CD8-positive, alpha-beta memory T cell (primary cell): ENCODE data around the gene TREM1. TPM values are rescaled to one million over a fixed set of nuclear protein-coding genes. Genes with fewer than 3 reads are reported as not detected.

Source experiments
- CTCF ChIA-PET: fragments of 350-600 bp; sonication (Branson Sonifier 250); formaldehyde crosslinking; loops from one replicate; lab custom pipeline; 2021; ENCODE audit warnings: antibody characterized with exemption; lab: Charles Lee
- POLR2A ChIA-PET: fragments of 350-600 bp; sonication (Branson Sonifier 250); formaldehyde crosslinking; loops from one replicate; lab custom pipeline; 2021; ENCODE audit warnings: antibody characterized with exemption; lab: Charles Lee
- DNase-seq, 5 donors: peaks; one replicate each; pipeline versions ENCODE4 v3.0.0 to v3.0.0-alpha.2; 2020 to 2022; ENCODE audit warnings: mixed read lengths in 1 of 5
- H3K27ac ChIP-seq: one replicate; pipeline ENCODE4 v1.7.0; 2013; ENCODE audit warnings: low read depth, mild to moderate bottlenecking, low read length, moderate library complexity
- H3K27me3 ChIP-seq: 2 replicates; pipeline ENCODE4 v1.7.0; 2013; ENCODE audit warnings: low read length, mild to moderate bottlenecking; ENCODE audit not compliant: insufficient read depth, poor library complexity, severe bottlenecking
- H3K36me3 ChIP-seq: 2 replicates; pipeline ENCODE4 v1.7.0; 2013; ENCODE audit warnings: mild to moderate bottlenecking, low read length, moderate library complexity; ENCODE audit not compliant: insufficient read depth
- H3K4me1 ChIP-seq: 2 replicates; pipeline ENCODE4 v1.7.0; 2013; ENCODE audit warnings: mild to moderate bottlenecking, low read length, moderate library complexity; ENCODE audit not compliant: insufficient read depth
- H3K4me3 ChIP-seq: 2 replicates; pipeline ENCODE4 v1.7.0; 2013; ENCODE audit warnings: mild to moderate bottlenecking, low read length
- H3K9me3 ChIP-seq: 2 replicates; pipeline ENCODE4 v1.7.0; 2013; ENCODE audit warnings: mild to moderate bottlenecking, low read length
- H3K27ac Mint-ChIP-seq, 8 donors: one replicate each; pipeline ENCODE4 v1.8.0; 2020 to 2021; ENCODE audit warnings: mixed read lengths in 8 of 8, mild to moderate bottlenecking in 6 of 8, inconsistent platforms in 3 of 8, moderate library complexity in 3 of 8
- H3K27me3 Mint-ChIP-seq, 2 donors: one replicate each; pipeline ENCODE4 v1.8.0; 2020 to 2021; ENCODE audit warnings: mixed read lengths in 2 of 2, mild to moderate bottlenecking in 1 of 2, moderate library complexity in 1 of 2
- H3K36me3 Mint-ChIP-seq, 3 donors: one replicate each; pipeline ENCODE4 v1.8.0; 2020 to 2021; ENCODE audit warnings: mixed read lengths in 3 of 3, inconsistent platforms in 1 of 3, mild to moderate bottlenecking in 1 of 3
- H3K4me1 Mint-ChIP-seq, 3 donors: one replicate each; pipeline ENCODE4 v1.8.0; 2020 to 2021; ENCODE audit warnings: mixed read lengths in 3 of 3, inconsistent platforms in 1 of 3, mild to moderate bottlenecking in 1 of 3
- H3K4me3 Mint-ChIP-seq, 7 donors: one replicate each; pipeline ENCODE4 v1.8.0; 2020 to 2021; ENCODE audit warnings: mixed read lengths in 7 of 7, mild to moderate bottlenecking in 6 of 7, moderate library complexity in 4 of 7, inconsistent platforms in 2 of 7
- H3K9me3 Mint-ChIP-seq, 5 donors: one replicate each; pipeline ENCODE4 v1.8.0; 2020 to 2022; ENCODE audit warnings: mixed read lengths in 5 of 5, mild to moderate bottlenecking in 3 of 5, moderate library complexity in 2 of 5, inconsistent platforms in 1 of 5
- polyA plus RNA-seq: library from polyadenylated mRNA; unstranded; fragments of 300-500 nt; fragmentation: Illumina TruSeq; gene quantifications from one replicate; pipeline ENCODE4 v1.2.3, GENCODE V29; 2021
- total RNA-seq, 2 experiments: library from RNA; stranded (reverse); gene quantifications; one replicate each; pipeline ENCODE4 v1.2.3, GENCODE V29; 2021

Gene TREM1
- total and polyA plus RNA-seq, 3 experiments from 2014 or later, result not detected

- H3K4me1 Mint-ChIP-seq, result no peaks in the 10 kb centered on the region
- no peak overlapping the region for H3K27ac ChIP-seq
- peaks cover 0 to 3% (median 0%) of the 10 kb centered on the region in 5 donors for H3K9me3 Mint-ChIP-seq
- H3K36me3 ChIP-seq, result no peaks in the 10 kb centered on the region
- H3K4me3 Mint-ChIP-seq, result no peak overlapping the region
- no peaks in the 10 kb centered on the region for H3K9me3 ChIP-seq
- H3K36me3 Mint-ChIP-seq, result peaks cover 0 to 5% (median 0%) of the 10 kb centered on the region in 3 donors
- ChIA-PET CTCF (no interaction called here), POLR2A (no interaction called here)
- H3K4me1 ChIP-seq, result no peaks in the 10 kb centered on the region
- peaks cover 18 to 37% of the 10 kb centered on the region in 2 donors for H3K27me3 Mint-ChIP-seq
- H3K27me3 ChIP-seq, result no peaks in the 10 kb centered on the region
- H3K4me3 ChIP-seq, result no peak overlapping the region
- H3K27ac Mint-ChIP-seq, result peak overlapping the region in 1 of 8 donors; percentile 48
- no peak for DNase-seq
Observed at GRCh38 chr6:41224800-41225199, 61.7 kb downstream of the TREM1 start.

Other genes starting within 250 kb of the TREM1 start
- gene UNC5CL, start 247.5 kb downstream of the TREM1 start, total RNA-seq, result 1 to 10 TPM; 1.1 to 1.8 TPM
- 0.40 TPM for gene UNC5CL, start 247.5 kb downstream of the TREM1 start, polyA plus RNA-seq
- gene TSPO2, start 244.2 kb downstream of the TREM1 start, total RNA-seq, result not detected
- gene TSPO2, start 244.2 kb downstream of the TREM1 start, polyA plus RNA-seq, result not detected
- gene APOBEC2, start 233.5 kb downstream of the TREM1 start, total RNA-seq, result not detected
- not detected for gene APOBEC2, start 233.5 kb downstream of the TREM1 start, polyA plus RNA-seq
- gene OARD1, start 214.3 kb downstream of the TREM1 start, total RNA-seq, result 10 to 100 TPM; 41.9 to 42.9 TPM
- 51.1 TPM for gene OARD1, start 214.3 kb downstream of the TREM1 start, polyA plus RNA-seq
- gene NFYA, start 213.7 kb downstream of the TREM1 start, total RNA-seq, result 10 to 100 TPM; 34.5 to 34.9 TPM
- gene NFYA, start 213.7 kb downstream of the TREM1 start, polyA plus RNA-seq, result 26.3 TPM
- not detected for gene TREML1, start 132.3 kb downstream of the TREM1 start, total RNA-seq
- gene TREML1, start 132.3 kb downstream of the TREM1 start, polyA plus RNA-seq, result not detected
- under 1 TPM; 0.44 to 0.73 TPM for gene TREM2, start 123.6 kb downstream of the TREM1 start, total RNA-seq
- gene TREM2, start 123.6 kb downstream of the TREM1 start, polyA plus RNA-seq, result not detected
- 1 to 10 TPM in 1 of 2 experiments, under 1 TPM in 1; 0.95 to 1.2 TPM for gene TREML2, start 85.5 kb downstream of the TREM1 start, total RNA-seq
- gene TREML2, start 85.5 kb downstream of the TREM1 start, polyA plus RNA-seq, result 1.4 TPM
- not detected for gene TREML4, start 58.3 kb downstream of the TREM1 start, total RNA-seq
- not detected for gene TREML4, start 58.3 kb downstream of the TREM1 start, polyA plus RNA-seq
- not detected for gene NCR2, start 48.9 kb upstream of the TREM1 start, total RNA-seq
- gene NCR2, start 48.9 kb upstream of the TREM1 start, polyA plus RNA-seq, result not detected